Esophagus squamous epithelium (tissue), 4 donors: Measurements from ENCODE around the gene PRKG1.

Experiments used
- CTCF ChIP-seq, 6 experiments: fragments of 450-650 bp in 4 of 6; fragments of 200-600 bp in 2 of 6; sonication (generic) in 2 of 6; IDR thresholded peaks; one replicate each; pipeline ENCODE4 v1.5.1; 2016 to 2019; ENCODE audit warnings: antibody characterized with exemption in 6 of 6, mild to moderate bottlenecking in 4 of 6, moderate library complexity in 4 of 6
- POLR2A ChIP-seq, 4 donors: fragments of 450-650 bp; IDR thresholded peaks; one replicate each; pipeline ENCODE4 v1.6.1; 2017; ENCODE audit warnings: antibody characterized with exemption in 4 of 4, mild to moderate bottlenecking in 4 of 4, moderate library complexity in 3 of 4

- no peak for TF ChIP-seq CTCF (IDR thresholded peaks at IDR 0.05)
- TF ChIP-seq POLR2A (IDR thresholded peaks at IDR 0.05) = no peak
Measured at GRCh38 chr10:52276986-52277385, 1202.7 kb downstream of the PRKG1 start.
